Measurements from ENCODE around the gene HEATR9.
"Not testable (repeated sequence)": the region's sequence is repeated elsewhere in the genome, so short reads cannot be mapped to it uniquely, and the experiment has no call there.

Gene HEATR9

DNA sequence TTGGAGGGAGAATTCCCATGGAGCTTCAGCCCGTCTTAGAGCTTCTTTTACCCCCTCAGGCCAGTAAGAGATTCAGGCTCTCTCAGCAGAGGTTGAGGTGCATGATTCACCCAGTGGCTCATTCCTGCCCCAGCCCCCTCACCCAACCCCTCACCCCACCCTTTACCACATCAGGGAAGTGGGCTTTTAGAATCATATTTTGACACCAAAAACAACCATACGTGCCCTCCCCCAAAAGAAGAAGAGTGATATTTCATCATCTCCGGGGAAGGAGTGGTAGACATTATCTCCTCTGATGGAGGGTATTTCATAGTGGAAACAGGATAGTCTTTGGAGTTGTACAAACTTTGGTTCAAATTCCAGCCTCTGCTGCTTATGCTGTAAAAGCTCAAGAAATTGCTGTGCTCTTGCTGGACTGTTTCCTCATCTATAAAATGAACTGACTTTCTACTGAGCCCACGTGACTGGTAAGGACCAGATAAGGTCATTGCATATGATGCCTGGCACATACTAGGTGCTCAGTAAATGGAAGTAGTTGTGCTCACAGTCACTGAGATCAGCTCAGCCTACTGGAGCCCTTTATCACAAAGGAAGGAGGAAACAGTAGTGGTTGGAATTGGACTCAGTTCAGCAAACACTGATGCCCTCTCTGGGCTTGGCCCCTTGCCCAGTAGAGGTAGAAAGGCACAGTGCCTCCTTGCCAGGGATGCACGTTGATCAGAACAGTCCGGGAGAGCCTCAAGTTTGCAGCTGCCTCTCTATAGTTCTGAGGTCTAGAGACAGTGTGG is 29.8 kb upstream of the HEATR9 start:
- Histone ChIP-seq H2AFZ (ENCODE audit: low read length) (no peak overlapping the region), H3K79me2 (ENCODE audit: insufficient read depth, low read length) (no peaks in the 10 kb centered on the region), H3K27ac (ENCODE audit: low read depth, low read length, poor library complexity, severe bottlenecking) (no peak overlapping the region), H3K4me1 (ENCODE audit: insufficient read depth, low read length, severe bottlenecking) (no peaks in the 10 kb centered on the region), H3F3A (ENCODE audit: insufficient read depth, low read length) (no peaks in the 10 kb centered on the region), H4K20me1 (ENCODE audit: insufficient read depth, low read length) (no peaks in the 10 kb centered on the region), H3K4me2 (ENCODE audit: low read length) (no peak overlapping the region), H3K9me3 (ENCODE audit: low read length) (no peaks in the 10 kb centered on the region), H3K27me3 (ENCODE audit: insufficient read depth, low read length) (no peaks in the 10 kb centered on the region), H3K4me3 (ENCODE audit: low read depth, low read length, poor library complexity, severe bottlenecking) (no peak overlapping the region), H3K9ac (ENCODE audit: low read length) (no peak overlapping the region), H3K36me3 (ENCODE audit: insufficient read depth, low read length) (no peaks in the 10 kb centered on the region), H3K9me2 (ENCODE audit: low read depth, low read length) (no peaks in the 10 kb centered on the region)
- TF ChIP-seq, protein P1, sequence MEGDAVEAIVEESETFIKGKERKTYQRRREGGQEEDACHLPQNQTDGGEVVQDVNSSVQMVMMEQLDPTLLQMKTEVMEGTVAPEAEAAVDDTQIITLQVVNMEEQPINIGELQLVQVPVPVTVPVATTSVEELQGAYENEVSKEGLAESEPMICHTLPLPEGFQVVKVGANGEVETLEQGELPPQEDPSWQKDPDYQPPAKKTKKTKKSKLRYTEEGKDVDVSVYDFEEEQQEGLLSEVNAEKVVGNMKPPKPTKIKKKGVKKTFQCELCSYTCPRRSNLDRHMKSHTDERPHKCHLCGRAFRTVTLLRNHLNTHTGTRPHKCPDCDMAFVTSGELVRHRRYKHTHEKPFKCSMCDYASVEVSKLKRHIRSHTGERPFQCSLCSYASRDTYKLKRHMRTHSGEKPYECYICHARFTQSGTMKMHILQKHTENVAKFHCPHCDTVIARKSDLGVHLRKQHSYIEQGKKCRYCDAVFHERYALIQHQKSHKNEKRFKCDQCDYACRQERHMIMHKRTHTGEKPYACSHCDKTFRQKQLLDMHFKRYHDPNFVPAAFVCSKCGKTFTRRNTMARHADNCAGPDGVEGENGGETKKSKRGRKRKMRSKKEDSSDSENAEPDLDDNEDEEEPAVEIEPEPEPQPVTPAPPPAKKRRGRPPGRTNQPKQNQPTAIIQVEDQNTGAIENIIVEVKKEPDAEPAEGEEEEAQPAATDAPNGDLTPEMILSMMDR (IDR thresholded peaks at IDR 0.05; ENCODE audit: low read length): no peak
- no peak for TF ChIP-seq EZH2 (IDR thresholded peaks at IDR 0.05; ENCODE audit: borderline replicate concordance, low read length)

DNA sequence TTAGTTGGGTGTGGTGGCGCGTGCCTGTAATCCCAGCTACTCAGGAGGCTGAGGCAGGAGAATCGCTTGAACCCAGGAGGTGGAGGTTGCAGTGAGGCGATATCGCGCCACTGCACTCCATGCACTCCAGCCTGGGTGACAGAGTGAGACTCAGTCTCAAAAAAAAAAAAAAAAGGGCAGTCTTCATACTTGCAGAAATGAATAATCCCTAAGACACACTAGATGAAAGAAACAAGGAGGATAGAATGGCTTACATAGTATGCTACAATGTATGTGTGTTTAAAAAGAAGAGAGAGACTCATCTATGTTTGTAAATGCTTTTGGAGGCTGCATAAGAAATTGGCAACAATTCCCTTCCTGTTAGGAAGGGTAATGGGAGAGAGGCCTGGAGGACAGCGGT is 29.1 kb upstream of the HEATR9 start:
- not testable (repeated sequence) for H4K20me1 ChIP-seq (ENCODE audit: insufficient read depth, low read length); H3K4me2 ChIP-seq (ENCODE audit: low read length); H3K4me1 ChIP-seq (ENCODE audit: insufficient read depth, low read length, severe bottlenecking); H3K79me2 ChIP-seq (ENCODE audit: insufficient read depth, low read length); H3K27me3 ChIP-seq (ENCODE audit: insufficient read depth, low read length); H3K9me3 ChIP-seq (ENCODE audit: low read length); H3K9me2 ChIP-seq (ENCODE audit: low read depth, low read length); H3K36me3 ChIP-seq (ENCODE audit: insufficient read depth, low read length); H3K9ac ChIP-seq (ENCODE audit: low read length); H2AFZ ChIP-seq (ENCODE audit: low read length); H3K4me3 ChIP-seq (ENCODE audit: low read depth, low read length, poor library complexity, severe bottlenecking); H3K27ac ChIP-seq (ENCODE audit: low read depth, low read length, poor library complexity, severe bottlenecking); H3F3A ChIP-seq (ENCODE audit: insufficient read depth, low read length)

GRCh38 chr17:35895636-35896587 is 27.2 kb upstream of the HEATR9 start:
- no peak overlapping the region for H3K27ac ChIP-seq (ENCODE audit: low read depth, low read length, poor library complexity, severe bottlenecking)
- no peaks in the 10 kb centered on the region for H3K27me3 ChIP-seq (ENCODE audit: insufficient read depth, low read length)
- H3F3A ChIP-seq (ENCODE audit: insufficient read depth, low read length): no peaks in the 10 kb centered on the region
- H3K9me3 ChIP-seq (ENCODE audit: low read length): no peaks in the 10 kb centered on the region
- H4K20me1 ChIP-seq (ENCODE audit: insufficient read depth, low read length): no peaks in the 10 kb centered on the region
- H3K36me3 ChIP-seq (ENCODE audit: insufficient read depth, low read length): no peaks in the 10 kb centered on the region
- no peak overlapping the region for H3K9ac ChIP-seq (ENCODE audit: low read length)
- no peaks in the 10 kb centered on the region for H3K79me2 ChIP-seq (ENCODE audit: insufficient read depth, low read length)
- TF ChIP-seq EZH2 (IDR thresholded peaks at IDR 0.05; ENCODE audit: borderline replicate concordance, low read length): no peak
- TF ChIP-seq, protein P1 (IDR thresholded peaks at IDR 0.05; ENCODE audit: low read length): no peak
- H2AFZ ChIP-seq (ENCODE audit: low read length): no peak overlapping the region
- no peak overlapping the region for H3K4me2 ChIP-seq (ENCODE audit: low read length)
- no peaks in the 10 kb centered on the region for H3K9me2 ChIP-seq (ENCODE audit: low read depth, low read length)
- H3K4me3 ChIP-seq (ENCODE audit: low read depth, low read length, poor library complexity, severe bottlenecking): no peak overlapping the region
- H3K4me1 ChIP-seq (ENCODE audit: insufficient read depth, low read length, severe bottlenecking): no peaks in the 10 kb centered on the region
